Measurements from ENCODE around the gene SPSB4. TPM values are rescaled to one million over a fixed set of nuclear protein-coding genes. Genes with fewer than 3 reads are reported as not detected.

Gene SPSB4
- total and polyA plus RNA-seq, 2 donors (not counting 3 experiments of a cell fraction or from before 2014, with no cell fraction given) = 0.06 to 0.22 TPM

GRCh38 chr3:141126661-141127343 lies 75.7 kb downstream of the SPSB4 start:
- Histone ChIP-seq H3K27me3 (ENCODE audit: control insufficient read depth in 2 of 2, insufficient read depth in 2 of 2, low read length in 2 of 2) (no peaks in the 10 kb centered on the region), H3K9me3 (replicated peaks; ENCODE audit: control insufficient read depth, insufficient read depth, low read length) (no peaks in the 10 kb centered on the region), H3K36me3 (ENCODE audit: control insufficient read depth in 2 of 2, extremely low read depth in 1 of 2, insufficient read depth in 2 of 2, low read length in 2 of 2) (no peaks in the 10 kb centered on the region), H3K79me2 (ENCODE audit: control insufficient read depth, insufficient read depth, low read length) (no peaks in the 10 kb centered on the region), H3K4me2 (ENCODE audit: insufficient read depth, low read length) (no peak overlapping the region), H3K4me1 (ENCODE audit: control insufficient read depth, extremely low read depth, insufficient read depth, low read length) (no peaks in the 10 kb centered on the region), H4K20me1 (replicated peaks; ENCODE audit: control insufficient read depth, extremely low read depth, insufficient read depth, low read length) (no peaks in the 10 kb centered on the region), H3K4me3 (replicated peaks in 1 of 3; ENCODE audit: insufficient read depth in 1 of 3, low read depth in 1 of 3, low read length in 3 of 3) (no peak overlapping the region), H3K27ac (ENCODE audit: insufficient read depth, low read depth, low read length) (no peak overlapping the region), H2AFZ (ENCODE audit: low read depth, low read length) (no peak overlapping the region), H3K9ac (replicated peaks; ENCODE audit: extremely low read depth, insufficient read depth, low read length) (no peak overlapping the region), H3K9me1 (replicated peaks; ENCODE audit: control insufficient read depth, extremely low read depth, insufficient read depth, low read length) (no peaks in the 10 kb centered on the region)
- intact Hi-C loops (cut with micrococcal nuclease) = no loop called here
- CTCF ChIA-PET = no interaction called here
- POLR2A ChIA-PET = no interaction called here
- FAIRE-seq (no peak), DNase-seq (ENCODE audit: low read depth, low spot score) (no peak)
- BruUV-seq (replicated peaks) = no TSS peak
- dilution Hi-C loops (cut with MboI; ENCODE audit: extremely low pct_ligation_motif_present, low sequenced_read_pairs) = no loop called here
- TF ChIP-seq MYC (IDR thresholded peaks at IDR 0.05; ENCODE audit: low read depth, low read length) = no peak
- TF ChIP-seq JUN (IDR thresholded peaks at IDR 0.05; ENCODE audit: borderline replicate concordance, insufficient read depth, insufficient read length, low read depth) = no peak
- no peak for TF ChIP-seq GATA2 (IDR thresholded peaks at IDR 0.05; ENCODE audit: insufficient read depth, insufficient read length, low read depth, low read length)
- TF ChIP-seq CTCF (IDR thresholded peaks at IDR 0.05; ENCODE audit: extremely low read depth in 1 of 2, insufficient read depth in 1 of 2, low read depth in 1 of 2, low read length in 2 of 2) = no peak
- TF ChIP-seq EZH2 (IDR thresholded peaks at IDR 0.05; ENCODE audit: borderline replicate concordance, low read depth, low read length, severe bottlenecking) = no peak
- TF ChIP-seq MAX (IDR thresholded peaks at IDR 0.05; ENCODE audit: insufficient read depth, insufficient read length) = no peak
- no peak for TF ChIP-seq POLR2AphosphoS5 (IDR thresholded peaks at IDR 0.05; ENCODE audit: insufficient read depth, low read depth, low read length)
- TF ChIP-seq FOS (IDR thresholded peaks at IDR 0.05; ENCODE audit: borderline replicate concordance, insufficient read depth, low read length) = no peak
- no peak for TF ChIP-seq POLR2A (IDR thresholded peaks at IDR 0.05; ENCODE audit: low read depth, low read length)
